PC-9 (cell line): ENCODE results near the gene PDLIM7.

ENCODE experiments used
- EZH2 ChIP-seq: fragments of 200-600 bp; sonication (generic); IDR thresholded peaks from 2 replicates; pipeline ENCODE4 v1.8.0; 2017; ENCODE audit warnings: antibody characterized with exemption, low read depth
- TF ChIP-seq, protein P1 (sequence below): fragments of 200-600 bp; sonication (generic); conservative IDR thresholded peaks from 2 replicates; pipeline ENCODE4 v1.6.1; 2017; ENCODE audit warnings: mixed run types, antibody characterized with exemption, mild to moderate bottlenecking, moderate library complexity

DNA sequence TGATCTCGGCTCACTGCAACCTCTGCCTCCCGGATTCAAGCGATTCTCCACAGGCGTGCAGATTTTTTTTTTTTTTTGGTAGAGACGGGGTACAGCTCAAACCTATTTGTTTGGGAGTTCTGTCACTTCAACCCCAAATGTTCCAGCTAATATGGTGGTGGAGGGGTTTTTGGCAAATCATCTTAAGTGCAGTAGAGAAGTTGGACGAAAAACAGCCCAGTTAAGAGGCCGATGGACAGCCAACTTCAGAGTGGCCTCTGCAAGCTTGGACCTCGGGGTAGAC, 51.5 kb downstream of the PDLIM7 start:
- TF ChIP-seq, protein P1, sequence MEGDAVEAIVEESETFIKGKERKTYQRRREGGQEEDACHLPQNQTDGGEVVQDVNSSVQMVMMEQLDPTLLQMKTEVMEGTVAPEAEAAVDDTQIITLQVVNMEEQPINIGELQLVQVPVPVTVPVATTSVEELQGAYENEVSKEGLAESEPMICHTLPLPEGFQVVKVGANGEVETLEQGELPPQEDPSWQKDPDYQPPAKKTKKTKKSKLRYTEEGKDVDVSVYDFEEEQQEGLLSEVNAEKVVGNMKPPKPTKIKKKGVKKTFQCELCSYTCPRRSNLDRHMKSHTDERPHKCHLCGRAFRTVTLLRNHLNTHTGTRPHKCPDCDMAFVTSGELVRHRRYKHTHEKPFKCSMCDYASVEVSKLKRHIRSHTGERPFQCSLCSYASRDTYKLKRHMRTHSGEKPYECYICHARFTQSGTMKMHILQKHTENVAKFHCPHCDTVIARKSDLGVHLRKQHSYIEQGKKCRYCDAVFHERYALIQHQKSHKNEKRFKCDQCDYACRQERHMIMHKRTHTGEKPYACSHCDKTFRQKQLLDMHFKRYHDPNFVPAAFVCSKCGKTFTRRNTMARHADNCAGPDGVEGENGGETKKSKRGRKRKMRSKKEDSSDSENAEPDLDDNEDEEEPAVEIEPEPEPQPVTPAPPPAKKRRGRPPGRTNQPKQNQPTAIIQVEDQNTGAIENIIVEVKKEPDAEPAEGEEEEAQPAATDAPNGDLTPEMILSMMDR = no peak
- TF ChIP-seq EZH2 = no peak
